ENCODE data around the gene DNAJC17. TPM values are rescaled to one million over a fixed set of nuclear protein-coding genes. Genes with fewer than 3 reads are reported as not detected.

Gene DNAJC17
- polyA plus RNA-seq, 3 donors: 15.7 to 31.6 (median 21.5) TPM

- no peak overlapping the region for H3K4me2 ChIP-seq (replicated peaks; ENCODE audit: extremely low read depth, low read length, poor library complexity, severe bottlenecking)
- H3K27me3 ChIP-seq (ENCODE audit: control insufficient read depth in 2 of 2, insufficient read depth in 2 of 2, low read length in 2 of 2): no peaks in the 10 kb centered on the region
- H3K4me3 ChIP-seq (replicated peaks in 1 of 3; ENCODE audit: low read depth in 2 of 3, low read length in 3 of 3): no peak overlapping the region
- no peak overlapping the region for H3K9ac ChIP-seq (ENCODE audit: insufficient read depth, low read length, poor library complexity, severe bottlenecking)
- no peak for TF ChIP-seq CTCF (IDR thresholded peaks at IDR 0.05)
- H3K27ac ChIP-seq (ENCODE audit: low read depth in 1 of 2, low read length in 2 of 2): no peak overlapping the region
- no peaks in the 10 kb centered on the region for H3K36me3 ChIP-seq (replicated peaks in 1 of 2; ENCODE audit: control insufficient read depth in 1 of 2, insufficient read depth in 2 of 2, low read length in 2 of 2)
- Mint-ChIP-seq H3K27me3 (ENCODE audit: low read depth in 3 of 3) (peaks cover 3 to 8% (median 5%) of the 10 kb centered on the region in 3 donors), H3K4me3 (no peak overlapping the region), H3K4me1 (no peaks in the 10 kb centered on the region), H3K36me3 (no peaks in the 10 kb centered on the region), H3K27ac (no peak overlapping the region), H3K9me3 (peaks cover 0 to 6% (median 0%) of the 10 kb centered on the region in 7 donors)
- no peaks in the 10 kb centered on the region for H3K79me2 ChIP-seq (ENCODE audit: insufficient read depth, low read length)
- H3K9me3 ChIP-seq (replicated peaks in 1 of 2; ENCODE audit: control insufficient read depth in 1 of 2, insufficient read depth in 1 of 2, low read length in 2 of 2): no peaks in the 10 kb centered on the region
- no peak for DNase-seq
- intact Hi-C loops (cut with micrococcal nuclease): no loop called here
- no peaks in the 10 kb centered on the region for H4K20me1 ChIP-seq (ENCODE audit: insufficient read depth, low read length)
- H2AFZ ChIP-seq (ENCODE audit: insufficient read depth, low read depth, low read length, poor library complexity, severe bottlenecking): peak overlapping the region; percentile 35
- WGBS (ENCODE audit: insufficient coverage): no CpG with 5 or more reads among the region's 2 CpGs
- no peaks in the 10 kb centered on the region for H3K4me1 ChIP-seq (ENCODE audit: control insufficient read depth in 1 of 2, insufficient read depth in 2 of 2, low read length in 2 of 2)
Observed at GRCh38 chr15:40830884-40831283, 23.6 kb upstream of the DNAJC17 start.

- Histone ChIP-seq H3K9ac (ENCODE audit: insufficient read depth, low read length, poor library complexity, severe bottlenecking) (no peak overlapping the region), H3K4me2 (replicated peaks; ENCODE audit: extremely low read depth, low read length, poor library complexity, severe bottlenecking) (no peak overlapping the region)
Observed at GRCh38 chr15:40829115-40829514, 21.8 kb upstream of the DNAJC17 start.

More at GRCh38 chr15:40829115-40829514, 21.8 kb upstream of the DNAJC17 start:
- no peaks in the 10 kb centered on the region for H3K9me3 ChIP-seq (replicated peaks in 1 of 2; ENCODE audit: control insufficient read depth in 1 of 2, insufficient read depth in 1 of 2, low read length in 2 of 2)
- TF ChIP-seq CTCF (IDR thresholded peaks at IDR 0.05): no peak
- Mint-ChIP-seq H3K36me3 (no peaks in the 10 kb centered on the region), H3K27me3 (ENCODE audit: low read depth in 3 of 3) (peaks cover 5 to 8% (median 6%) of the 10 kb centered on the region in 3 donors), H3K9me3 (peaks cover 0 to 6% (median 0%) of the 10 kb centered on the region in 7 donors), H3K4me3 (no peak overlapping the region), H3K27ac (no peak overlapping the region), H3K4me1 (no peaks in the 10 kb centered on the region)
- no peak overlapping the region for H3K27ac ChIP-seq (ENCODE audit: low read depth in 1 of 2, low read length in 2 of 2)
- H3K4me1 ChIP-seq (ENCODE audit: control insufficient read depth in 1 of 2, insufficient read depth in 2 of 2, low read length in 2 of 2): no peaks in the 10 kb centered on the region
- no peak overlapping the region for H3K4me3 ChIP-seq (replicated peaks in 1 of 3; ENCODE audit: low read depth in 2 of 3, low read length in 3 of 3)
- WGBS (ENCODE audit: insufficient coverage): 95% methylated on average over 2 of the region's 7 CpGs
- no peaks in the 10 kb centered on the region for H3K79me2 ChIP-seq (ENCODE audit: insufficient read depth, low read length)
- DNase-seq: no peak
- H3K27me3 ChIP-seq (ENCODE audit: control insufficient read depth in 2 of 2, insufficient read depth in 2 of 2, low read length in 2 of 2): no peaks in the 10 kb centered on the region
- intact Hi-C loops (cut with micrococcal nuclease): no loop called here
- H2AFZ ChIP-seq (ENCODE audit: insufficient read depth, low read depth, low read length, poor library complexity, severe bottlenecking): no peak overlapping the region
- H4K20me1 ChIP-seq (ENCODE audit: insufficient read depth, low read length): no peaks in the 10 kb centered on the region
- H3K36me3 ChIP-seq (replicated peaks in 1 of 2; ENCODE audit: control insufficient read depth in 1 of 2, insufficient read depth in 2 of 2, low read length in 2 of 2): no peaks in the 10 kb centered on the region

All from CD14-positive monocyte (primary cell).